NB4 (cell line): Measurements from ENCODE around the gene CDH16.

Experiments used
- CTCF ChIP-seq: IDR thresholded peaks from one replicate; pipeline ENCODE4 v1.5.1; 2012; ENCODE audit warnings: low read depth, low read length
- MAX ChIP-seq: IDR thresholded peaks from 2 replicates; pipeline ENCODE4 v1.6.1; 2011; ENCODE audit warnings: low read depth, low read length
- POLR2A ChIP-seq: IDR thresholded peaks from 2 replicates; pipeline ENCODE4 v1.6.1; 2011; ENCODE audit warnings: mild to moderate bottlenecking; ENCODE audit not compliant: insufficient read length; ENCODE audit errors: extremely low read depth

GRCh38 chr16:66913081-66913480, 5.6 kb downstream of the CDH16 start:
- TF ChIP-seq CTCF (no peak), MAX (no peak), POLR2A (no peak)
